ENCODE measurements around the gene HPCAL1. TPM values are rescaled to one million over a fixed set of nuclear protein-coding genes. Genes with fewer than 3 reads are reported as not detected.

The HPCAL1 gene
- total and polyA plus RNA-seq, 7 experiments from 2014 or later = 44.9 to 137 (median 89.2) TPM

GRCh38 chr2:10353931-10354330 is 51.2 kb downstream of the HPCAL1 start:
- H3K36me3 ChIP-seq (ENCODE audit: control insufficient read depth in 2 of 3, insufficient read depth in 3 of 3, low read length in 3 of 3) = peaks cover 0 to 26% (median 0%) of the 10 kb centered on the region in 3 experiments
- ATAC-seq (no peak), DNase-seq (no peak)
- intact Hi-C loops (cut with micrococcal nuclease) = no loop called here
- no peaks in the 10 kb centered on the region for H3K27me3 ChIP-seq (ENCODE audit: control insufficient read depth in 2 of 2, insufficient read depth in 2 of 2, low read length in 2 of 2)
- no peaks in the 10 kb centered on the region for H3K9me3 Mint-ChIP-seq
- H3K27ac ChIP-seq (ENCODE audit: low read depth, low read length) = no peak overlapping the region
- ChIA-PET POLR2A (interaction anchor here (1.1 kb wide), 2 partner anchors 9 to 24 kb away, joined by 4 to 5 read pairs; no protein-coding TSS in a partner anchor), CTCF (no interaction called here)
- H3K27ac Mint-ChIP-seq = peak overlapping the region in 6 of 9 donors; percentile 33 to 81 (median 58)
- peaks cover 4 to 9% of the 10 kb centered on the region in 2 donors for H3K4me1 ChIP-seq (ENCODE audit: control insufficient read depth in 2 of 2, insufficient read depth in 2 of 2, low read length in 2 of 2)
- no peak overlapping the region for H3K4me3 ChIP-seq (ENCODE audit: low read length)
- H3K9me3 ChIP-seq (ENCODE audit: control insufficient read depth in 2 of 3, low read length in 3 of 3) = no peaks in the 10 kb centered on the region
- H3K36me3 Mint-ChIP-seq = peaks cover 0 to 48% (median 9%) of the 10 kb centered on the region in 5 donors
- H3K27me3 Mint-ChIP-seq = no peaks in the 10 kb centered on the region
- H3K4me3 Mint-ChIP-seq = peak overlapping the region in 2 of 10 donors; percentile 8 to 10
- peaks cover 26 to 83% (median 79%) of the 10 kb centered on the region in 7 donors for H3K4me1 Mint-ChIP-seq

- Mint-ChIP-seq H3K4me1 (peaks cover 23 to 80% (median 75%) of the 10 kb centered on the region in 7 donors), H3K4me3 (peak overlapping the region in 1 of 10 donors; percentile 10), H3K9me3 (no peaks in the 10 kb centered on the region), H3K27ac (peak overlapping the region in 7 of 9 donors; percentile 14 to 75 (median 42)), H3K36me3 (peaks cover 0 to 45% (median 9%) of the 10 kb centered on the region in 5 donors), H3K27me3 (no peaks in the 10 kb centered on the region)
- intact Hi-C loops (cut with micrococcal nuclease) = no loop called here
- Histone ChIP-seq H3K27ac (ENCODE audit: low read depth, low read length) (no peak overlapping the region), H3K36me3 (ENCODE audit: control insufficient read depth in 2 of 3, insufficient read depth in 3 of 3, low read length in 3 of 3) (peaks cover 0 to 31% (median 0%) of the 10 kb centered on the region in 3 experiments), H3K9me3 (ENCODE audit: control insufficient read depth in 2 of 3, low read length in 3 of 3) (no peaks in the 10 kb centered on the region), H3K4me1 (ENCODE audit: control insufficient read depth in 2 of 2, insufficient read depth in 2 of 2, low read length in 2 of 2) (peaks cover 4 to 9% of the 10 kb centered on the region in 2 donors), H3K4me3 (ENCODE audit: low read length) (no peak overlapping the region), H3K27me3 (ENCODE audit: control insufficient read depth in 2 of 2, insufficient read depth in 2 of 2, low read length in 2 of 2) (no peaks in the 10 kb centered on the region)
- CTCF ChIA-PET = no interaction called here
- POLR2A ChIA-PET = interaction anchor here (1.1 kb wide), 1 partner anchor 8 kb away, joined by 5 read pairs; no protein-coding TSS in a partner anchor
- no peak for DNase-seq
- no peak for ATAC-seq
Measured at GRCh38 chr2:10354399-10354798, 51.7 kb downstream of the HPCAL1 start.

- Mint-ChIP-seq H3K4me1 (peaks cover 17 to 81% (median 73%) of the 10 kb centered on the region in 7 donors), H3K4me3 (peak overlapping the region in 7 of 10 donors; percentile 2 to 70 (median 28)), H3K36me3 (peaks cover 0 to 37% (median 9%) of the 10 kb centered on the region in 5 donors), H3K9me3 (no peaks in the 10 kb centered on the region), H3K27ac (peak overlapping the region in 8 of 9 donors; percentile 26 to 80 (median 72)), H3K27me3 (no peaks in the 10 kb centered on the region)
- CTCF ChIA-PET = interaction anchor here (0.8 kb wide), 1 partner anchor 49 kb away, joined by 3 read pairs; no protein-coding TSS in a partner anchor
- H3K27me3 ChIP-seq (ENCODE audit: control insufficient read depth in 2 of 2, insufficient read depth in 2 of 2, low read length in 2 of 2) = no peaks in the 10 kb centered on the region
- H3K36me3 ChIP-seq (ENCODE audit: control insufficient read depth in 2 of 3, insufficient read depth in 3 of 3, low read length in 3 of 3) = peaks cover 0 to 32% (median 0%) of the 10 kb centered on the region in 3 experiments
- intact Hi-C loops (cut with micrococcal nuclease) = no loop called here
- peaks cover 4 to 12% of the 10 kb centered on the region in 2 donors for H3K4me1 ChIP-seq (ENCODE audit: control insufficient read depth in 2 of 2, insufficient read depth in 2 of 2, low read length in 2 of 2)
- H3K4me3 ChIP-seq (ENCODE audit: low read length) = no peak overlapping the region
- H3K27ac ChIP-seq (ENCODE audit: low read depth, low read length) = no peak overlapping the region
- ATAC-seq (no peak), DNase-seq (no peak)
- no peaks in the 10 kb centered on the region for H3K9me3 ChIP-seq (ENCODE audit: control insufficient read depth in 2 of 3, low read length in 3 of 3)
- POLR2A ChIA-PET = interaction anchor here (2.5 kb wide), 1 partner anchor 24 kb away, joined by 6 read pairs; no protein-coding TSS in a partner anchor
Measured at GRCh38 chr2:10355471-10356438, 53.1 kb downstream of the HPCAL1 start.

GRCh38 chr2:10356439-10356811 is 53.7 kb downstream of the HPCAL1 start:
- Mint-ChIP-seq H3K36me3 (peaks cover 0 to 36% (median 4%) of the 10 kb centered on the region in 5 donors), H3K4me1 (peaks cover 11 to 81% (median 73%) of the 10 kb centered on the region in 7 donors), H3K27me3 (no peaks in the 10 kb centered on the region), H3K27ac (peak overlapping the region in 7 of 9 donors; percentile 26 to 80 (median 73)), H3K9me3 (no peaks in the 10 kb centered on the region), H3K4me3 (peak overlapping the region in 4 of 10 donors; percentile 2 to 70 (median 41))
- no peak for DNase-seq
- H3K4me1 ChIP-seq (ENCODE audit: control insufficient read depth in 2 of 2, insufficient read depth in 2 of 2, low read length in 2 of 2) = peaks cover 4 to 14% of the 10 kb centered on the region in 2 donors
- no peak for ATAC-seq
- H3K4me3 ChIP-seq (ENCODE audit: low read length) = no peak overlapping the region
- POLR2A ChIA-PET = interaction anchor here (0.8 to 2.5 kb wide), 2 partner anchors 25 to 51 kb away, joined by 4 to 6 read pairs; no protein-coding TSS in a partner anchor
- peaks cover 0 to 32% (median 0%) of the 10 kb centered on the region in 3 experiments for H3K36me3 ChIP-seq (ENCODE audit: control insufficient read depth in 2 of 3, insufficient read depth in 3 of 3, low read length in 3 of 3)
- CTCF ChIA-PET = interaction anchor here (0.8 kb wide), 1 partner anchor 49 kb away, joined by 3 read pairs; no protein-coding TSS in a partner anchor
- intact Hi-C loops (cut with micrococcal nuclease) = no loop called here
- H3K27me3 ChIP-seq (ENCODE audit: control insufficient read depth in 2 of 2, insufficient read depth in 2 of 2, low read length in 2 of 2) = no peaks in the 10 kb centered on the region
- H3K9me3 ChIP-seq (ENCODE audit: control insufficient read depth in 2 of 3, low read length in 3 of 3) = no peaks in the 10 kb centered on the region
- no peak overlapping the region for H3K27ac ChIP-seq (ENCODE audit: low read depth, low read length)

GRCh38 chr2:10357193-10358169 is 54.8 kb downstream of the HPCAL1 start:
- Mint-ChIP-seq H3K9me3 (no peaks in the 10 kb centered on the region), H3K4me3 (no peak overlapping the region), H3K4me1 (peaks cover 9 to 79% (median 66%) of the 10 kb centered on the region in 7 donors), H3K27ac (peak overlapping the region in 4 of 9 donors; percentile 4 to 72 (median 48)), H3K36me3 (peaks cover 0 to 32% (median 3%) of the 10 kb centered on the region in 5 donors), H3K27me3 (no peaks in the 10 kb centered on the region)
- Histone ChIP-seq H3K4me3 (ENCODE audit: low read length) (no peak overlapping the region), H3K9me3 (ENCODE audit: control insufficient read depth in 2 of 3, low read length in 3 of 3) (no peaks in the 10 kb centered on the region), H3K27ac (ENCODE audit: low read depth, low read length) (no peak overlapping the region), H3K36me3 (ENCODE audit: control insufficient read depth in 2 of 3, insufficient read depth in 3 of 3, low read length in 3 of 3) (peaks cover 0 to 36% (median 0%) of the 10 kb centered on the region in 3 experiments), H3K27me3 (ENCODE audit: control insufficient read depth in 2 of 2, insufficient read depth in 2 of 2, low read length in 2 of 2) (no peaks in the 10 kb centered on the region), H3K4me1 (ENCODE audit: control insufficient read depth in 2 of 2, insufficient read depth in 2 of 2, low read length in 2 of 2) (peaks cover 4 to 14% of the 10 kb centered on the region in 2 donors)
- no peak for DNase-seq
- ATAC-seq = no peak
- intact Hi-C loops (cut with micrococcal nuclease) = no loop called here
- ChIA-PET POLR2A (interaction anchor here (0.8 to 2.5 kb wide), 2 partner anchors 26 to 52 kb away, joined by 4 to 6 read pairs; no protein-coding TSS in a partner anchor), CTCF (interaction anchor here (0.6 to 1.4 kb wide), 2 partner anchors 13 to 51 kb away, joined by 3 to 6 read pairs; no protein-coding TSS in a partner anchor)
